ENCODE data around the gene TRAF2. TPM values are rescaled to one million over a fixed set of nuclear protein-coding genes. Genes with fewer than 3 reads are reported as not detected.

TRAF2 gene
- total and polyA plus RNA-seq, 9 of the 15 experiments (the other 6 are each of a cell fraction or from before 2014, with no cell fraction given) = 0.24 to 45.2 (median 18.0) TPM

GRCh38 chr9:136944212-136944518 is 57.8 kb downstream of the TRAF2 start (continued):
- TF ChIP-seq TCFL5 (CRISPR knock-in tag; conservative IDR thresholded peaks at IDR 0.05) (no peak), SMARCB1 (IDR thresholded peaks at IDR 0.05; ENCODE audit: insufficient read length, low read depth) (no peak), HDAC6 (IDR thresholded peaks at IDR 0.05; ENCODE audit: low read depth, low read length) (no peak), NR2C1 (IDR thresholded peaks at IDR 0.05) (no peak), NR2C1 (tag; IDR thresholded peaks at IDR 0.05) (no peak), ADNP (tag; IDR thresholded peaks at IDR 0.05) (no peak), ZNF311 (CRISPR knock-in tag; IDR thresholded peaks at IDR 0.05) (no peak), HDAC3 (IDR thresholded peaks at IDR 0.05; ENCODE audit: borderline replicate concordance, partially characterized antibody) (no peak), SMAD2 (IDR thresholded peaks at IDR 0.05; ENCODE audit: low read depth, low read length) (no peak), TOE1 (IDR thresholded peaks at IDR 0.05; ENCODE audit: borderline replicate concordance) (no peak), TOE1 (CRISPR knock-in tag; IDR thresholded peaks at IDR 0.05; ENCODE audit: borderline replicate concordance, low read depth) (no peak), CHD2 (IDR thresholded peaks at IDR 0.05; ENCODE audit: low read depth, low read length) (no peak), FOS (IDR thresholded peaks at IDR 0.05; ENCODE audit: extremely low read depth, insufficient read length) (no peak), TFAM (CRISPR knock-in tag; conservative IDR thresholded peaks at IDR 0.05) (no peak), NR3C1 (CRISPR knock-in tag; IDR thresholded peaks at IDR 0.05) (no peak), TCF3 (CRISPR knock-in tag; IDR thresholded peaks at IDR 0.05) (no peak), ATF6 (CRISPR knock-in tag; IDR thresholded peaks at IDR 0.05) (no peak)
- TF ChIP-seq, protein P1, sequence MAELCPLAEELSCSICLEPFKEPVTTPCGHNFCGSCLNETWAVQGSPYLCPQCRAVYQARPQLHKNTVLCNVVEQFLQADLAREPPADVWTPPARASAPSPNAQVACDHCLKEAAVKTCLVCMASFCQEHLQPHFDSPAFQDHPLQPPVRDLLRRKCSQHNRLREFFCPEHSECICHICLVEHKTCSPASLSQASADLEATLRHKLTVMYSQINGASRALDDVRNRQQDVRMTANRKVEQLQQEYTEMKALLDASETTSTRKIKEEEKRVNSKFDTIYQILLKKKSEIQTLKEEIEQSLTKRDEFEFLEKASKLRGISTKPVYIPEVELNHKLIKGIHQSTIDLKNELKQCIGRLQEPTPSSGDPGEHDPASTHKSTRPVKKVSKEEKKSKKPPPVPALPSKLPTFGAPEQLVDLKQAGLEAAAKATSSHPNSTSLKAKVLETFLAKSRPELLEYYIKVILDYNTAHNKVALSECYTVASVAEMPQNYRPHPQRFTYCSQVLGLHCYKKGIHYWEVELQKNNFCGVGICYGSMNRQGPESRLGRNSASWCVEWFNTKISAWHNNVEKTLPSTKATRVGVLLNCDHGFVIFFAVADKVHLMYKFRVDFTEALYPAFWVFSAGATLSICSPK (IDR thresholded peaks at IDR 0.05; ENCODE audit: borderline replicate concordance) = no peak
- TF ChIP-seq, protein P2, sequence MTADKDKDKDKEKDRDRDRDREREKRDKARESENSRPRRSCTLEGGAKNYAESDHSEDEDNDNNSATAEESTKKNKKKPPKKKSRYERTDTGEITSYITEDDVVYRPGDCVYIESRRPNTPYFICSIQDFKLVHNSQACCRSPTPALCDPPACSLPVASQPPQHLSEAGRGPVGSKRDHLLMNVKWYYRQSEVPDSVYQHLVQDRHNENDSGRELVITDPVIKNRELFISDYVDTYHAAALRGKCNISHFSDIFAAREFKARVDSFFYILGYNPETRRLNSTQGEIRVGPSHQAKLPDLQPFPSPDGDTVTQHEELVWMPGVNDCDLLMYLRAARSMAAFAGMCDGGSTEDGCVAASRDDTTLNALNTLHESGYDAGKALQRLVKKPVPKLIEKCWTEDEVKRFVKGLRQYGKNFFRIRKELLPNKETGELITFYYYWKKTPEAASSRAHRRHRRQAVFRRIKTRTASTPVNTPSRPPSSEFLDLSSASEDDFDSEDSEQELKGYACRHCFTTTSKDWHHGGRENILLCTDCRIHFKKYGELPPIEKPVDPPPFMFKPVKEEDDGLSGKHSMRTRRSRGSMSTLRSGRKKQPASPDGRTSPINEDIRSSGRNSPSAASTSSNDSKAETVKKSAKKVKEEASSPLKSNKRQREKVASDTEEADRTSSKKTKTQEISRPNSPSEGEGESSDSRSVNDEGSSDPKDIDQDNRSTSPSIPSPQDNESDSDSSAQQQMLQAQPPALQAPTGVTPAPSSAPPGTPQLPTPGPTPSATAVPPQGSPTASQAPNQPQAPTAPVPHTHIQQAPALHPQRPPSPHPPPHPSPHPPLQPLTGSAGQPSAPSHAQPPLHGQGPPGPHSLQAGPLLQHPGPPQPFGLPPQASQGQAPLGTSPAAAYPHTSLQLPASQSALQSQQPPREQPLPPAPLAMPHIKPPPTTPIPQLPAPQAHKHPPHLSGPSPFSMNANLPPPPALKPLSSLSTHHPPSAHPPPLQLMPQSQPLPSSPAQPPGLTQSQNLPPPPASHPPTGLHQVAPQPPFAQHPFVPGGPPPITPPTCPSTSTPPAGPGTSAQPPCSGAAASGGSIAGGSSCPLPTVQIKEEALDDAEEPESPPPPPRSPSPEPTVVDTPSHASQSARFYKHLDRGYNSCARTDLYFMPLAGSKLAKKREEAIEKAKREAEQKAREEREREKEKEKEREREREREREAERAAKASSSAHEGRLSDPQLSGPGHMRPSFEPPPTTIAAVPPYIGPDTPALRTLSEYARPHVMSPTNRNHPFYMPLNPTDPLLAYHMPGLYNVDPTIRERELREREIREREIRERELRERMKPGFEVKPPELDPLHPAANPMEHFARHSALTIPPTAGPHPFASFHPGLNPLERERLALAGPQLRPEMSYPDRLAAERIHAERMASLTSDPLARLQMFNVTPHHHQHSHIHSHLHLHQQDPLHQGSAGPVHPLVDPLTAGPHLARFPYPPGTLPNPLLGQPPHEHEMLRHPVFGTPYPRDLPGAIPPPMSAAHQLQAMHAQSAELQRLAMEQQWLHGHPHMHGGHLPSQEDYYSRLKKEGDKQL (CRISPR knock-in tag; IDR thresholded peaks at IDR 0.05; ENCODE audit: borderline replicate concordance) = no peak
- TF ChIP-seq, protein P3, sequence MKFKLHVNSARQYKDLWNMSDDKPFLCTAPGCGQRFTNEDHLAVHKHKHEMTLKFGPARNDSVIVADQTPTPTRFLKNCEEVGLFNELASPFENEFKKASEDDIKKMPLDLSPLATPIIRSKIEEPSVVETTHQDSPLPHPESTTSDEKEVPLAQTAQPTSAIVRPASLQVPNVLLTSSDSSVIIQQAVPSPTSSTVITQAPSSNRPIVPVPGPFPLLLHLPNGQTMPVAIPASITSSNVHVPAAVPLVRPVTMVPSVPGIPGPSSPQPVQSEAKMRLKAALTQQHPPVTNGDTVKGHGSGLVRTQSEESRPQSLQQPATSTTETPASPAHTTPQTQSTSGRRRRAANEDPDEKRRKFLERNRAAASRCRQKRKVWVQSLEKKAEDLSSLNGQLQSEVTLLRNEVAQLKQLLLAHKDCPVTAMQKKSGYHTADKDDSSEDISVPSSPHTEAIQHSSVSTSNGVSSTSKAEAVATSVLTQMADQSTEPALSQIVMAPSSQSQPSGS (CRISPR knock-in tag; IDR thresholded peaks at IDR 0.05) = 0 out of 2 replicates have a peak, but pooled peaks have one; percentile 2
